Keratinocyte (primary cell): ENCODE results near the gene TBC1D8. TPM values are rescaled to one million over a fixed set of nuclear protein-coding genes. Genes with fewer than 3 reads are reported as not detected.

Experiments
- DNase-seq: peaks from one replicate; pipeline ENCODE4 v3.0.0-alpha.2; 2011; ENCODE audit warnings: low read depth, missing footprints, low spot score
- FAIRE-seq: peaks from 2 replicates; lab custom pipeline; 2011; peaks lifted over from hg19 to GRCh38; lab: Jason Lieb, UNC
- H2AFZ ChIP-seq: 2 replicates; pipeline ENCODE4 v1.6.0; 2012; ENCODE audit warnings: low read length, control low read depth, inconsistent platforms; ENCODE audit not compliant: control insufficient read depth
- H3K27ac ChIP-seq: 2 replicates; pipeline ENCODE4 v1.5.1; 2011; ENCODE audit warnings: low read length; ENCODE audit not compliant: control insufficient read depth, insufficient read depth
- H3K27me3 ChIP-seq: 3 replicates; pipeline ENCODE4 v1.6.0; 2011; ENCODE audit warnings: low read length; ENCODE audit not compliant: control insufficient read depth, insufficient read depth; ENCODE audit errors: extremely low read depth
- H3K36me3 ChIP-seq, 2 experiments: 2 replicates in 1 of 2; 3 replicates in 1 of 2; pipeline ENCODE4 v1.5.1; 2011; ENCODE audit warnings: low read length in 2 of 2, mild to moderate bottlenecking in 1 of 2; ENCODE audit not compliant: control insufficient read depth in 2 of 2, insufficient read depth in 2 of 2; ENCODE audit errors: extremely low read depth in 1 of 2
- H3K4me1 ChIP-seq: 3 replicates; pipeline ENCODE4 v1.5.1; 2011; ENCODE audit warnings: low read length; ENCODE audit not compliant: control insufficient read depth, insufficient read depth; ENCODE audit errors: extremely low read depth
- H3K4me2 ChIP-seq: 3 replicates; pipeline ENCODE4 v1.6.0; 2011; ENCODE audit warnings: low read depth, low read length; ENCODE audit not compliant: control insufficient read depth, insufficient read depth; ENCODE audit errors: extremely low read depth
- H3K4me3 ChIP-seq, 3 experiments: fragments of 200-600 bp in 1 of 3; sonication (generic) in 1 of 3; 2 replicates in 2 of 3; 3 replicates in 1 of 3; pipeline ENCODE4 v1.5.1; 2011 to 2016; ENCODE audit warnings: low read length in 3 of 3, mild to moderate bottlenecking in 3 of 3, control low read depth in 2 of 3, inconsistent platforms in 1 of 3, low read depth in 1 of 3, mixed read lengths in 1 of 3, mixed run types in 1 of 3, moderate library complexity in 1 of 3; ENCODE audit not compliant: control insufficient read depth in 2 of 3, insufficient read depth in 2 of 3; ENCODE audit errors: extremely low read depth in 1 of 3
- H3K79me2 ChIP-seq: 2 replicates; pipeline ENCODE4 v1.6.0; 2012; ENCODE audit warnings: low read length; ENCODE audit not compliant: control insufficient read depth, insufficient read depth
- H3K9ac ChIP-seq: 3 replicates; pipeline ENCODE4 v1.6.0; 2011; ENCODE audit warnings: low read length; ENCODE audit not compliant: control insufficient read depth, insufficient read depth; ENCODE audit errors: extremely low read depth
- H3K9me1 ChIP-seq: 3 replicates; pipeline ENCODE4 v1.6.0; 2011; ENCODE audit warnings: low read length; ENCODE audit not compliant: control insufficient read depth, insufficient read depth; ENCODE audit errors: extremely low read depth
- H3K9me3 ChIP-seq: 2 replicates; pipeline ENCODE4 v1.5.1; 2012; ENCODE audit warnings: low read depth, low read length; ENCODE audit not compliant: control insufficient read depth
- H4K20me1 ChIP-seq: 3 replicates; pipeline ENCODE4 v1.6.0; 2011; ENCODE audit warnings: low read length; ENCODE audit not compliant: control insufficient read depth, insufficient read depth; ENCODE audit errors: extremely low read depth
- CTCF ChIP-seq, 3 experiments: IDR thresholded peaks in 1 of 3; conservative IDR thresholded peaks in 1 of 3; optimal IDR thresholded peaks in 1 of 3; 2 replicates in 2 of 3; 3 replicates in 1 of 3; pipeline versions ENCODE3 to v1.5.1; 2011; ENCODE audit warnings: low read length in 3 of 3, mild to moderate bottlenecking in 3 of 3, moderate library complexity in 2 of 3, control low read depth in 1 of 3, inconsistent platforms in 1 of 3; ENCODE audit not compliant: insufficient read depth in 2 of 3; ENCODE audit errors: extremely low read depth in 1 of 3
- EZH2 ChIP-seq: IDR thresholded peaks from one replicate; pipeline ENCODE4 v1.6.1; 2012; ENCODE audit warnings: inconsistent platforms, mild to moderate bottlenecking, low read length, moderate library complexity
- dilution Hi-C: fragments of 300-500 bp; cut with MboI; formaldehyde crosslinking; loops from one replicate; pipeline ENCODE4 v1.7.0; 2020; ENCODE audit warnings: low sequenced_read_pairs; ENCODE audit not compliant: extremely low pct_ligation_motif_present
- polyA plus RNA-seq, 5 experiments: library from polyadenylated mRNA; depleted of rRNA in 3 of 5; stranded (reverse) in 3 of 5; stranded (forward) in 1 of 5; unstranded in 1 of 5; fragments of >200 nt; gene quantifications; 1 replicate in 1 of 5; 2 replicates in 3 of 5; 3 replicates in 1 of 5; pipeline versions ENCODE4 v1.2.1 to v1.2.3, GENCODE V29; 2011 to 2012; ENCODE audit warnings: missing spikeins in 2 of 5, low read depth in 1 of 5, low replicate concordance in 1 of 5

Gene TBC1D8
- polyA plus RNA-seq, 1 donor (not counting 4 experiments of a cell fraction or from before 2014, with no cell fraction given) = 13.8 TPM

GRCh38 chr2:101026923-101027469, 124.2 kb downstream of the TBC1D8 start:
- Histone ChIP-seq H3K9ac (no peak overlapping the region), H3K27ac (no peak overlapping the region), H3K36me3 (peaks cover 1 to 7% of the 10 kb centered on the region in 2 experiments), H3K4me3 (no peak overlapping the region), H2AFZ (no peak overlapping the region), H3K4me1 (no peaks in the 10 kb centered on the region), H3K27me3 (no peaks in the 10 kb centered on the region), H3K79me2 (no peaks in the 10 kb centered on the region), H4K20me1 (no peaks in the 10 kb centered on the region), H3K9me1 (no peaks in the 10 kb centered on the region), H3K4me2 (no peak overlapping the region), H3K9me3 (no peaks in the 10 kb centered on the region)
- dilution Hi-C loops = loop anchor here (25.0 kb wide), 1 partner anchor 185 kb away; no protein-coding TSS in a partner anchor
- FAIRE-seq (no peak), DNase-seq (no peak)
- TF ChIP-seq CTCF (optimal IDR thresholded peaks at IDR 0.05 in 1 of 3, IDR thresholded peaks at IDR 0.05 in 1 of 3, conservative IDR thresholded peaks at IDR 0.05 in 1 of 3; ENCODE audit: extremely low read depth in 1 of 3, insufficient read depth in 2 of 3, low read length in 3 of 3) (no peak), EZH2 (no peak)

GRCh38 chr2:101026253-101026701, 124.9 kb downstream of the TBC1D8 start:
- Histone ChIP-seq H3K4me1 (no peaks in the 10 kb centered on the region), H2AFZ (no peak overlapping the region), H3K36me3 (peaks cover 1 to 7% of the 10 kb centered on the region in 2 experiments), H3K4me2 (no peak overlapping the region), H3K27ac (no peak overlapping the region), H3K9me1 (no peaks in the 10 kb centered on the region), H3K9me3 (no peaks in the 10 kb centered on the region), H3K79me2 (no peaks in the 10 kb centered on the region), H3K4me3 (no peak overlapping the region), H3K9ac (no peak overlapping the region), H3K27me3 (no peaks in the 10 kb centered on the region), H4K20me1 (no peaks in the 10 kb centered on the region)
- dilution Hi-C loops = loop anchor here (25.0 kb wide), 1 partner anchor 186 kb away; no protein-coding TSS in a partner anchor
- DNase-seq (no peak), FAIRE-seq (no peak)
- TF ChIP-seq EZH2 (no peak), CTCF (optimal IDR thresholded peaks at IDR 0.05 in 1 of 3, IDR thresholded peaks at IDR 0.05 in 1 of 3, conservative IDR thresholded peaks at IDR 0.05 in 1 of 3; ENCODE audit: extremely low read depth in 1 of 3, insufficient read depth in 2 of 3, low read length in 3 of 3) (no peak)
